K562 (cell line): ENCODE measurements around the gene MAD2L1BP. TPM values are rescaled to one million over a fixed set of nuclear protein-coding genes. Genes with fewer than 3 reads are reported as not detected.

ENCODE experiments used
- BRCA1 ChIP-seq, 2 experiments: fragments of 450-650 bp in 1 of 2; sonication (generic) in 1 of 2; formaldehyde crosslinking in 1 of 2; IDR thresholded peaks; 2 replicates each; pipeline versions ENCODE4 v1.5.0 to v1.6.1; 2017 to 2020; ENCODE audit warnings: mild to moderate bottlenecking in 1 of 2, missing genetic modification reagents in 1 of 2
- EP300 ChIP-seq: IDR thresholded peaks from 2 replicates; pipeline ENCODE4 v1.6.1; 2012; ENCODE audit warnings: low read length, improper control_type of control experiment
- EP400 ChIP-seq: fragments of 450-650 bp; IDR thresholded peaks from 2 replicates; pipeline ENCODE4 v1.6.1; 2017; ENCODE audit warnings: antibody characterized with exemption, mild to moderate bottlenecking, moderate library complexity
- KDM1A ChIP-seq, 2 experiments: fragments of 450-650 bp; IDR thresholded peaks; 2 replicates each; pipeline ENCODE4 v1.6.1; 2016; ENCODE audit warnings: mild to moderate bottlenecking in 2 of 2
- KLF13 ChIP-seq: fragments of 450-650 bp; IDR thresholded peaks from 2 replicates; pipeline ENCODE4 v1.6.1; 2016; ENCODE audit warnings: missing genetic modification characterization, low read depth, mild to moderate bottlenecking, missing compliant biosample characterization, moderate library complexity, borderline replicate concordance
- MECOM ChIP-seq: fragments of 250-450 bp; sonication (Bioruptor Pico); IDR thresholded peaks from 2 replicates; pipeline ENCODE4 v1.8.0; 2022; ENCODE audit warnings: inconsistent platforms
- NFIC ChIP-seq: fragments of 450-650 bp; IDR thresholded peaks from 2 replicates; pipeline ENCODE4 v1.6.1; 2017; ENCODE audit warnings: mild to moderate bottlenecking, inconsistent platforms
- PTRF ChIP-seq: fragments of 450-650 bp; IDR thresholded peaks from 2 replicates; pipeline ENCODE4 v1.6.1; 2016; ENCODE audit warnings: mild to moderate bottlenecking, missing genetic modification characterization, missing compliant biosample characterization
- PTTG1 ChIP-seq: fragments of 450-650 bp; IDR thresholded peaks from 2 replicates; pipeline ENCODE4 v1.6.1; 2016; ENCODE audit warnings: low read depth, mild to moderate bottlenecking, missing genetic modification characterization, missing compliant biosample characterization
- RBBP5 ChIP-seq: fragments of 200-600 bp; sonication (generic); IDR thresholded peaks from 2 replicates; pipeline ENCODE4 v1.6.1; 2012; ENCODE audit warnings: borderline replicate concordance, mild to moderate bottlenecking, low read length, control low read depth, inconsistent platforms; ENCODE audit not compliant: insufficient read depth, poor library complexity, severe bottlenecking
- ZBTB17 ChIP-seq: fragments of 450-650 bp; formaldehyde crosslinking; IDR thresholded peaks from 2 replicates; pipeline ENCODE4 v1.4.0; 2020; ENCODE audit warnings: mild to moderate bottlenecking
- ZNF232 ChIP-seq: sonication (generic); formaldehyde crosslinking; IDR thresholded peaks from 2 replicates; pipeline ENCODE4 v1.8.0; 2022; ENCODE audit warnings: mild to moderate bottlenecking, missing genetic modification reagents
- ZNF239 ChIP-seq: fragments of 250-450 bp; sonication (Bioruptor Pico); IDR thresholded peaks from 2 replicates; pipeline ENCODE4 v1.4.0; 2020; ENCODE audit warnings: mild to moderate bottlenecking
- ZNF311 ChIP-seq: fragments of 250-450 bp; sonication (Bioruptor Pico); IDR thresholded peaks from 2 replicates; pipeline ENCODE4 v1.4.0; 2020; ENCODE audit warnings: mild to moderate bottlenecking, moderate library complexity
- polyA plus RNA-seq, 8 experiments: library from polyadenylated mRNA; depleted of rRNA in 4 of 8; stranded (reverse) in 5 of 8; unstranded in 3 of 8; fragments of >200 nt; fragmentation: Nextera tagmentation in 2 of 8; fragmentation: Illumina TruSeq in 1 of 8; extraction: Ambion mirVana in 2 of 8; extraction: Trizol in 1 of 8; gene quantifications; 2 replicates each; pipeline versions ENCODE4 v1.2.1 to v1.2.3, GENCODE V29; 2011 to 2014; ENCODE audit warnings: inconsistent platforms in 1 of 8, missing spikeins in 1 of 8
- total RNA-seq, 7 experiments: library from RNA; depleted of rRNA in 6 of 7; stranded (reverse); fragments of >200 nt in 6 of 7; fragmentation: Illumina TruSeq in 2 of 7; extraction: Trizol in 2 of 7; gene quantifications; 2 replicates each; pipeline versions ENCODE4 v1.2.1 to v1.2.3, GENCODE V29; 2011 to 2021; ENCODE audit warnings: low replicate concordance in 1 of 7
- TF ChIP-seq, protein P1 (sequence below): fragments of 250-450 bp; sonication (Bioruptor Pico); IDR thresholded peaks from 2 replicates; pipeline ENCODE4 v1.4.0; 2020; ENCODE audit warnings: mild to moderate bottlenecking
- TF ChIP-seq, protein P2 (sequence below): fragments of 250-450 bp; sonication (Bioruptor Pico); IDR thresholded peaks from 2 replicates; pipeline ENCODE4 v1.4.0; 2020
- TF ChIP-seq, protein P3 (sequence below): sonication (generic); formaldehyde crosslinking; IDR thresholded peaks from 2 replicates; pipeline ENCODE4 v1.8.1; 2023; ENCODE audit warnings: missing genetic modification reagents, mild to moderate bottlenecking, borderline replicate concordance
- TF ChIP-seq, protein P4 (sequence below): sonication (generic); formaldehyde crosslinking; IDR thresholded peaks from 2 replicates; pipeline ENCODE4 v1.8.0; 2022; ENCODE audit warnings: mild to moderate bottlenecking, missing genetic modification reagents

Gene MAD2L1BP
- total and polyA plus RNA-seq, 9 of the 15 experiments (the other 6 are each of a cell fraction or from before 2014, with no cell fraction given) = 69.7 to 321 (median 111) TPM

DNA sequence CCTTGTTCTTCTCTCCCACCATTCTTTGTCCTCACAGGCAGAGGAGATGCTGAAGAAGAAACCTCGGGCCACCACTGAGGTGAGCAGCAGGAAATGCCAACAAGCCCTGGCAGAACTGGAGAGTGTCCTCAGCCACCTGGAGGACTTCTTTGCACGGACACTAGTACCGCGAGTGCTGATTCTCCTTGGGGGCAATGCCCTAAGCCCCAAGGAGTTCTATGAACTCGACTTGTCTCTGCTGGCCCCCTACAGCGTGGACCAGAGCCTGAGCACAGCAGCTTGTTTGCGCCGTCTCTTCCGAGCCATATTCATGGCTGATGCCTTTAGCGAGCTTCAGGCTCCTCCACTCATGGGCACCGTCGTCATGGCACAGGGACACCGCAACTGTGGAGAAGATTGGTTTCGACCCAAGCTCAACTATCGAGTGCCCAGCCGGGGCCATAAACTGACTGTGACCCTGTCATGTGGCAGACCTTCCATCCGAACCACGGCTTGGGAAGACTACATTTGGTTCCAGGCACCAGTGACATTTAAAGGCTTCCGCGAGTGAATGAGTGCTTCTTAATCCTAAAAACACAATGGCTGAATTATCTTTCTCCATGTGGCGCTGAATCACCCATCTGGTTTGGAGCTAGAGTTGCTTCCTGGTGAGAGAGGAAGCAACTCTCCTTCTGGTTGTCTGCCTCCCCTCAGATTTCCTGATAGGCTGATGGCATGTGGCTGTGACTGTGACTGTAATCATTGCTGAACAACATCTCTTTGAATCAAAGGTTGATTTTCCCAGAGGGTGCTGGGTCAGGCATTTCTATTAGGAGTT, 4.6 kb downstream of the MAD2L1BP start (continued):
- TF ChIP-seq ZBTB17 = no peak
- no peak for TF ChIP-seq PTTG1 (tag)
- peak; percentile 57 for TF ChIP-seq NFIC
- TF ChIP-seq, protein P1, sequence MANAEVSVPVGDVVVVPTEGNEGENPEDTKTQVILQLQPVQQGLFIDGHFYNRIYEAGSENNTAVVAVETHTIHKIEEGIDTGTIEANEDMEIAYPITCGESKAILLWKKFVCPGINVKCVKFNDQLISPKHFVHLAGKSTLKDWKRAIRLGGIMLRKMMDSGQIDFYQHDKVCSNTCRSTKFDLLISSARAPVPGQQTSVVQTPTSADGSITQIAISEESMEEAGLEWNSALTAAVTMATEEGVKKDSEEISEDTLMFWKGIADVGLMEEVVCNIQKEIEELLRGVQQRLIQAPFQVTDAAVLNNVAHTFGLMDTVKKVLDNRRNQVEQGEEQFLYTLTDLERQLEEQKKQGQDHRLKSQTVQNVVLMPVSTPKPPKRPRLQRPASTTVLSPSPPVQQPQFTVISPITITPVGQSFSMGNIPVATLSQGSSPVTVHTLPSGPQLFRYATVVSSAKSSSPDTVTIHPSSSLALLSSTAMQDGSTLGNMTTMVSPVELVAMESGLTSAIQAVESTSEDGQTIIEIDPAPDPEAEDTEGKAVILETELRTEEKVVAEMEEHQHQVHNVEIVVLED (CRISPR knock-in tag) = no peak
- peak; percentile 67 for TF ChIP-seq RBBP5
- TF ChIP-seq, protein P2, sequence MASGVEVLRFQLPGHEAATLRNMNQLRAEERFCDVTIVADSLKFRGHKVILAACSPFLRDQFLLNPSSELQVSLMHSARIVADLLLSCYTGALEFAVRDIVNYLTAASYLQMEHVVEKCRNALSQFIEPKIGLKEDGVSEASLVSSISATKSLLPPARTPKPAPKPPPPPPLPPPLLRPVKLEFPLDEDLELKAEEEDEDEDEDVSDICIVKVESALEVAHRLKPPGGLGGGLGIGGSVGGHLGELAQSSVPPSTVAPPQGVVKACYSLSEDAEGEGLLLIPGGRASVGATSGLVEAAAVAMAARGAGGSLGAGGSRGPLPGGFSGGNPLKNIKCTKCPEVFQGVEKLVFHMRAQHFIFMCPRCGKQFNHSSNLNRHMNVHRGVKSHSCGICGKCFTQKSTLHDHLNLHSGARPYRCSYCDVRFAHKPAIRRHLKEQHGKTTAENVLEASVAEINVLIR (CRISPR knock-in tag) = 0 out of 2 replicates have a peak, but pooled peaks have one; percentile 27
- no peak for TF ChIP-seq ZNF232 (CRISPR knock-in tag)
- peak; percentile 9; the same call in 1 of the 2 replicates for TF ChIP-seq MECOM
- TF ChIP-seq KLF13 (tag) = no peak
- TF ChIP-seq EP300 = peak; percentile 69; the same call in 1 of the 2 replicates
- TF ChIP-seq KDM1A (IDR thresholded peaks at IDR 0.05) = peak; percentile 77 to 80
- TF ChIP-seq, protein P3, sequence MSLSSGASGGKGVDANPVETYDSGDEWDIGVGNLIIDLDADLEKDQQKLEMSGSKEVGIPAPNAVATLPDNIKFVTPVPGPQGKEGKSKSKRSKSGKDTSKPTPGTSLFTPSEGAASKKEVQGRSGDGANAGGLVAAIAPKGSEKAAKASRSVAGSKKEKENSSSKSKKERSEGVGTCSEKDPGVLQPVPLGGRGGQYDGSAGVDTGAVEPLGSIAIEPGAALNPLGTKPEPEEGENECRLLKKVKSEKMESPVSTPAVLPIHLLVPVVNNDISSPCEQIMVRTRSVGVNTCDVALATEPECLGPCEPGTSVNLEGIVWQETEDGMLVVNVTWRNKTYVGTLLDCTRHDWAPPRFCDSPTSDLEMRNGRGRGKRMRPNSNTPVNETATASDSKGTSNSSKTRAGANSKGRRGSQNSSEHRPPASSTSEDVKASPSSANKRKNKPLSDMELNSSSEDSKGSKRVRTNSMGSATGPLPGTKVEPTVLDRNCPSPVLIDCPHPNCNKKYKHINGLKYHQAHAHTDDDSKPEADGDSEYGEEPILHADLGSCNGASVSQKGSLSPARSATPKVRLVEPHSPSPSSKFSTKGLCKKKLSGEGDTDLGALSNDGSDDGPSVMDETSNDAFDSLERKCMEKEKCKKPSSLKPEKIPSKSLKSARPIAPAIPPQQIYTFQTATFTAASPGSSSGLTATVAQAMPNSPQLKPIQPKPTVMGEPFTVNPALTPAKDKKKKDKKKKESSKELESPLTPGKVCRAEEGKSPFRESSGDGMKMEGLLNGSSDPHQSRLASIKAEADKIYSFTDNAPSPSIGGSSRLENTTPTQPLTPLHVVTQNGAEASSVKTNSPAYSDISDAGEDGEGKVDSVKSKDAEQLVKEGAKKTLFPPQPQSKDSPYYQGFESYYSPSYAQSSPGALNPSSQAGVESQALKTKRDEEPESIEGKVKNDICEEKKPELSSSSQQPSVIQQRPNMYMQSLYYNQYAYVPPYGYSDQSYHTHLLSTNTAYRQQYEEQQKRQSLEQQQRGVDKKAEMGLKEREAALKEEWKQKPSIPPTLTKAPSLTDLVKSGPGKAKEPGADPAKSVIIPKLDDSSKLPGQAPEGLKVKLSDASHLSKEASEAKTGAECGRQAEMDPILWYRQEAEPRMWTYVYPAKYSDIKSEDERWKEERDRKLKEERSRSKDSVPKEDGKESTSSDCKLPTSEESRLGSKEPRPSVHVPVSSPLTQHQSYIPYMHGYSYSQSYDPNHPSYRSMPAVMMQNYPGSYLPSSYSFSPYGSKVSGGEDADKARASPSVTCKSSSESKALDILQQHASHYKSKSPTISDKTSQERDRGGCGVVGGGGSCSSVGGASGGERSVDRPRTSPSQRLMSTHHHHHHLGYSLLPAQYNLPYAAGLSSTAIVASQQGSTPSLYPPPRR (CRISPR knock-in tag) = no peak
- peak; percentile 30; the same call in 1 of the 2 replicates for TF ChIP-seq PTRF (tag)
- no peak for TF ChIP-seq ZNF311 (CRISPR knock-in tag)
- TF ChIP-seq BRCA1 (IDR thresholded peaks at IDR 0.05) = no peak
- 0 out of 2 replicates have a peak, but pooled peaks have one; percentile 30 for TF ChIP-seq BRCA1 (CRISPR knock-in tag; IDR thresholded peaks at IDR 0.05)
- TF ChIP-seq, protein P4, sequence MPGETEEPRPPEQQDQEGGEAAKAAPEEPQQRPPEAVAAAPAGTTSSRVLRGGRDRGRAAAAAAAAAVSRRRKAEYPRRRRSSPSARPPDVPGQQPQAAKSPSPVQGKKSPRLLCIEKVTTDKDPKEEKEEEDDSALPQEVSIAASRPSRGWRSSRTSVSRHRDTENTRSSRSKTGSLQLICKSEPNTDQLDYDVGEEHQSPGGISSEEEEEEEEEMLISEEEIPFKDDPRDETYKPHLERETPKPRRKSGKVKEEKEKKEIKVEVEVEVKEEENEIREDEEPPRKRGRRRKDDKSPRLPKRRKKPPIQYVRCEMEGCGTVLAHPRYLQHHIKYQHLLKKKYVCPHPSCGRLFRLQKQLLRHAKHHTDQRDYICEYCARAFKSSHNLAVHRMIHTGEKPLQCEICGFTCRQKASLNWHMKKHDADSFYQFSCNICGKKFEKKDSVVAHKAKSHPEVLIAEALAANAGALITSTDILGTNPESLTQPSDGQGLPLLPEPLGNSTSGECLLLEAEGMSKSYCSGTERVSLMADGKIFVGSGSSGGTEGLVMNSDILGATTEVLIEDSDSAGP (CRISPR knock-in tag) = no peak
- peak; percentile 42; the same call in 1 of the 2 replicates for TF ChIP-seq ZNF239 (CRISPR knock-in tag)
- peak; percentile 85 for TF ChIP-seq EP400
